Endothelial cell of umbilical vein (primary cell): ENCODE measurements around the gene KISS1R. TPM values are rescaled to one million over a fixed set of nuclear protein-coding genes. Genes with fewer than 3 reads are reported as not detected.

Experiments
- BruUV-seq: library from RNA; stranded (reverse); fragments of 400-500 nt; replicated peaks from 2 replicates; lab custom pipeline; 2021; lab: Mats Ljungman, UMichigan
- CTCF ChIA-PET: fragments of 300-600, 350-600 bp; sonication (Branson Sonifier 250); formaldehyde crosslinking; loops from one replicate; lab custom pipeline; 2021; ENCODE audit warnings: antibody characterized with exemption, inconsistent platforms; lab: Charles Lee
- POLR2A ChIA-PET: fragments of 300-600, 350-600 bp; sonication (Branson Sonifier 250); formaldehyde crosslinking; loops from one replicate; lab custom pipeline; 2021; ENCODE audit warnings: antibody characterized with exemption, inconsistent platforms; lab: Charles Lee
- DNase-seq: peaks from one replicate; pipeline ENCODE4 v3.0.0-alpha.2; 2011; ENCODE audit warnings: low read depth, low spot score
- FAIRE-seq: peaks from 2 replicates; lab custom pipeline; 2011; peaks lifted over from hg19 to GRCh38; lab: Jason Lieb, UNC
- H2AFZ ChIP-seq: 2 replicates; pipeline ENCODE4 v1.6.0; 2012; ENCODE audit warnings: low read depth, low read length, control low read depth, inconsistent platforms
- H3K27ac ChIP-seq: 2 replicates; pipeline ENCODE4 v1.5.1; 2011; ENCODE audit warnings: low read depth, mild to moderate bottlenecking, control low read depth, low read length, moderate library complexity; ENCODE audit not compliant: insufficient read depth
- H3K27me3 ChIP-seq, 2 experiments: 2 replicates each; pipeline versions ENCODE4 v1.6.0 to v1.6.1; 2011; ENCODE audit warnings: low read length in 2 of 2, mixed read lengths in 1 of 2; ENCODE audit not compliant: control insufficient read depth in 2 of 2, insufficient read depth in 2 of 2
- H3K36me3 ChIP-seq, 2 experiments: 2 replicates in 1 of 2; 3 replicates in 1 of 2; pipeline ENCODE4 v1.5.1; 2011; ENCODE audit warnings: low read length in 2 of 2, mild to moderate bottlenecking in 1 of 2, moderate library complexity in 1 of 2; ENCODE audit not compliant: control insufficient read depth in 2 of 2, insufficient read depth in 2 of 2; ENCODE audit errors: extremely low read depth in 1 of 2
- H3K4me1 ChIP-seq: 3 replicates; pipeline ENCODE4 v1.5.1; 2011; ENCODE audit warnings: mild to moderate bottlenecking, low read length; ENCODE audit not compliant: control insufficient read depth, insufficient read depth; ENCODE audit errors: extremely low read depth
- H3K4me2 ChIP-seq: 2 replicates; pipeline ENCODE4 v1.6.1; 2011; ENCODE audit warnings: low read length, control low read depth, mixed read lengths; ENCODE audit not compliant: insufficient read depth
- H3K4me3 ChIP-seq, 3 experiments: fragments of 200-600 bp in 1 of 3; sonication (generic), shearing (Covaris generic) in 1 of 3; replicated peaks in 1 of 3; 2 replicates each; pipeline ENCODE4 v1.5.1; 2011 to 2016; ENCODE audit warnings: control low read depth in 3 of 3, low read length in 3 of 3, mild to moderate bottlenecking in 2 of 3, inconsistent platforms in 1 of 3, low read depth in 1 of 3, moderate library complexity in 1 of 3; ENCODE audit not compliant: insufficient read depth in 1 of 3
- H3K79me2 ChIP-seq: 2 replicates; pipeline ENCODE4 v1.6.0; 2012; ENCODE audit warnings: low read length, inconsistent platforms; ENCODE audit not compliant: control insufficient read depth, insufficient read depth
- H3K9ac ChIP-seq: replicated peaks from 2 replicates; pipeline ENCODE3; 2011; ENCODE audit warnings: low read length, control low read depth; ENCODE audit not compliant: insufficient read depth; ENCODE audit errors: extremely low read depth
- H3K9me1 ChIP-seq: replicated peaks from 3 replicates; pipeline ENCODE4 v1.6.0; 2011; ENCODE audit warnings: mild to moderate bottlenecking, low read length; ENCODE audit not compliant: control insufficient read depth, insufficient read depth; ENCODE audit errors: extremely low read depth
- H3K9me3 ChIP-seq: replicated peaks from 2 replicates; pipeline ENCODE4 v1.5.1; 2012; ENCODE audit warnings: low read length, inconsistent platforms; ENCODE audit not compliant: control insufficient read depth, insufficient read depth
- H4K20me1 ChIP-seq: replicated peaks from 2 replicates; pipeline ENCODE3; 2011; ENCODE audit warnings: mild to moderate bottlenecking, low read length; ENCODE audit not compliant: control insufficient read depth, insufficient read depth; ENCODE audit errors: extremely low read depth
- CTCF ChIP-seq, 2 donors: IDR thresholded peaks; 1 replicate in 1 of 2; 2 replicates in 1 of 2; pipeline ENCODE4 v1.5.1; 2011; ENCODE audit warnings: low read length in 2 of 2, mild to moderate bottlenecking in 2 of 2, moderate library complexity in 2 of 2, control low read depth in 1 of 2, inconsistent platforms in 1 of 2, low read depth in 1 of 2; ENCODE audit not compliant: insufficient read depth in 1 of 2; ENCODE audit errors: extremely low read depth in 1 of 2
- EZH2 ChIP-seq: IDR thresholded peaks from 2 replicates; pipeline ENCODE4 v1.6.1; 2012; ENCODE audit warnings: borderline replicate concordance, low read depth, mild to moderate bottlenecking, moderate library complexity, low read length, inconsistent platforms; ENCODE audit not compliant: severe bottlenecking
- FOS ChIP-seq: IDR thresholded peaks from 2 replicates; pipeline ENCODE4 v1.6.1; 2011; ENCODE audit warnings: mild to moderate bottlenecking, low read length, moderate library complexity, borderline replicate concordance; ENCODE audit not compliant: insufficient read depth
- GATA2 ChIP-seq: IDR thresholded peaks from 2 replicates; pipeline ENCODE4 v1.7.0; 2011; ENCODE audit warnings: low read depth, mild to moderate bottlenecking, moderate library complexity, mixed read lengths, low read length; ENCODE audit not compliant: insufficient read length, insufficient read depth
- JUN ChIP-seq: IDR thresholded peaks from 2 replicates; pipeline ENCODE4 v1.6.1; 2011; ENCODE audit warnings: borderline replicate concordance, low read depth; ENCODE audit not compliant: insufficient read length, insufficient read depth
- MAX ChIP-seq: IDR thresholded peaks from 2 replicates; pipeline ENCODE4 v1.6.1; 2011; ENCODE audit not compliant: insufficient read depth, insufficient read length
- POLR2A ChIP-seq: IDR thresholded peaks from 2 replicates; pipeline ENCODE4 v1.6.1; 2012; ENCODE audit warnings: low read depth, mild to moderate bottlenecking, control low read depth, low read length
- POLR2AphosphoS5 ChIP-seq: IDR thresholded peaks from 2 replicates; pipeline ENCODE4 v1.6.1; 2012; ENCODE audit warnings: low read depth, mild to moderate bottlenecking, control low read depth, low read length, moderate library complexity; ENCODE audit not compliant: insufficient read depth
- dilution Hi-C: fragments of 300-500 bp; cut with MboI; formaldehyde crosslinking; loops from one replicate; pipeline ENCODE4 v1.15.0; 2019; ENCODE audit warnings: low sequenced_read_pairs; ENCODE audit not compliant: extremely low pct_ligation_motif_present
- intact Hi-C: fragments of 100-400 bp; cut with micrococcal nuclease; formaldehyde crosslinking; loops from one replicate; pipeline ENCODE4 v1.10.0; 2022
- polyA plus RNA-seq, 4 experiments: library from polyadenylated mRNA; depleted of rRNA in 3 of 4; stranded (reverse) in 3 of 4; unstranded in 1 of 4; fragments of >200 nt; gene quantifications; 2 replicates each; pipeline versions ENCODE4 v1.2.1 to v1.2.3, GENCODE V29; 2011 to 2012; ENCODE audit warnings: missing spikeins in 1 of 4
- total RNA-seq: library from RNA; stranded (reverse); gene quantifications from 2 replicates; pipeline ENCODE4 v1.2.3, GENCODE V29; 2021

The KISS1R gene
- total and polyA plus RNA-seq, 2 donors (not counting 3 experiments of a cell fraction or from before 2014, with no cell fraction given): not detected

- TF ChIP-seq GATA2: no peak
- TF ChIP-seq POLR2AphosphoS5: no peak
- TF ChIP-seq EZH2: no peak
- no peak for TF ChIP-seq FOS
- no peak for TF ChIP-seq POLR2A
- TF ChIP-seq JUN: no peak
- no peak for TF ChIP-seq MAX
- TF ChIP-seq CTCF (IDR thresholded peaks at IDR 0.05; ENCODE audit: extremely low read depth in 1 of 2, insufficient read depth in 1 of 2, low read depth in 1 of 2, low read length in 2 of 2): no peak
- ChIA-PET CTCF (no interaction called here), POLR2A (no interaction called here)
- intact Hi-C loops: loop anchor here (1.0 kb wide), 1 partner anchor 38 kb away; no protein-coding TSS in a partner anchor
- no peak for FAIRE-seq
- H3K4me2 ChIP-seq: no peak overlapping the region
- no peaks in the 10 kb centered on the region for H3K79me2 ChIP-seq
- H3K9me1 ChIP-seq: no peaks in the 10 kb centered on the region
- no peak overlapping the region for H3K27ac ChIP-seq
- H3K4me3 ChIP-seq: no peak overlapping the region
- no peaks in the 10 kb centered on the region for H4K20me1 ChIP-seq
- H3K4me1 ChIP-seq: peaks cover 9% of the 10 kb centered on the region
- H3K36me3 ChIP-seq: peaks cover 0 to 16% of the 10 kb centered on the region in 2 experiments
- DNase-seq: no peak
- H3K27me3 ChIP-seq: no peaks in the 10 kb centered on the region
- dilution Hi-C loops: no loop called here
- H3K9ac ChIP-seq: no peak overlapping the region
- no peak overlapping the region for H2AFZ ChIP-seq
- H3K9me3 ChIP-seq: no peaks in the 10 kb centered on the region
- no TSS peak for BruUV-seq
Measured at GRCh38 chr19:870963-871401, 46.2 kb upstream of the KISS1R start.
